Chondrocyte (in vitro differentiated cells): ENCODE measurements around the gene P2RY6. TPM values are rescaled to one million over a fixed set of nuclear protein-coding genes. Genes with fewer than 3 reads are reported as not detected.

Source experiments
- DNase-seq: peaks from one replicate; pipeline ENCODE4 v3.0.0; 2021; ENCODE audit warnings: mixed read lengths, low spot score
- H3K27ac Mint-ChIP-seq: one replicate; pipeline ENCODE4 v1.8.0; 2021; ENCODE audit warnings: mild to moderate bottlenecking, moderate library complexity, mixed read lengths; ENCODE audit not compliant: unreplicated experiment
- H3K27me3 Mint-ChIP-seq: 2 replicates; pipeline ENCODE4 v1.8.0; 2021; ENCODE audit warnings: low read depth, mixed read lengths
- H3K36me3 Mint-ChIP-seq: 2 replicates; pipeline ENCODE4 v1.8.0; 2021; ENCODE audit warnings: low read depth, mixed read lengths
- H3K4me1 Mint-ChIP-seq: 2 replicates; pipeline ENCODE4 v1.8.0; 2021; ENCODE audit warnings: low read depth, mild to moderate bottlenecking, mixed read lengths
- H3K4me3 Mint-ChIP-seq: one replicate; pipeline ENCODE4 v1.8.0; 2021; ENCODE audit warnings: mild to moderate bottlenecking, moderate library complexity, mixed read lengths; ENCODE audit not compliant: unreplicated experiment
- H3K9me3 Mint-ChIP-seq: 2 replicates; pipeline ENCODE4 v1.8.0; 2021; ENCODE audit warnings: low read depth, mixed read lengths
- total RNA-seq: library from RNA; stranded (reverse); gene quantifications from 3 replicates; pipeline ENCODE4 v1.2.1, GENCODE V29; 2021
- TF ChIP-seq, protein P1 (sequence below): fragments of 200-600 bp; sonication (generic); IDR thresholded peaks from 2 replicates; pipeline ENCODE4 v1.5.0; 2021; ENCODE audit warnings: antibody characterized with exemption, mild to moderate bottlenecking, moderate library complexity

P2RY6 gene
- total RNA-seq, 1 donor from 2014 or later, result 0.20 TPM

DNA sequence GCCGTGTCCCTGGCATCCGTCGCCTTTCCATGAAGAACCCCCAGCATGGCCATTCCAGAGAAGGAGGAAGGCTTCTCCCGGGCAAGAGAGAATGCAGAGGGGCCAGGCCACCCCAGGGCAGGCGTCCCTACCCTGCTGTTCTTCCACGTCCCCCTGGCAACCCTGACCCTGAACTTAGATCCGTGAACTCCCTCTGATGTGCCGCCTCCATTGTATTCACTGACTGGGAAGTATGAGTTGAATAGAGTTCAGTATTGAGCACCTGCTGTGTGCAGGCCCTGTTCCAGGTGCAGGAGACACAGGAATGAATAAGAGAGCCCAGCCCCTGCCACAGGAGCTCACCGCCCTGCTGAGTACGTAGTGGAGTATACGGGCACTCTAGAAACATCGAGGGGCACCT is 74.9 kb downstream of the P2RY6 start:
- Mint-ChIP-seq H3K27me3 (no peaks in the 10 kb centered on the region), H3K9me3 (no peaks in the 10 kb centered on the region), H3K27ac (peak overlapping the region; percentile 59), H3K4me1 (peaks cover 29% of the 10 kb centered on the region), H3K4me3 (no peak overlapping the region), H3K36me3 (peaks cover 11% of the 10 kb centered on the region)
- no peak for DNase-seq
- TF ChIP-seq, protein P1, sequence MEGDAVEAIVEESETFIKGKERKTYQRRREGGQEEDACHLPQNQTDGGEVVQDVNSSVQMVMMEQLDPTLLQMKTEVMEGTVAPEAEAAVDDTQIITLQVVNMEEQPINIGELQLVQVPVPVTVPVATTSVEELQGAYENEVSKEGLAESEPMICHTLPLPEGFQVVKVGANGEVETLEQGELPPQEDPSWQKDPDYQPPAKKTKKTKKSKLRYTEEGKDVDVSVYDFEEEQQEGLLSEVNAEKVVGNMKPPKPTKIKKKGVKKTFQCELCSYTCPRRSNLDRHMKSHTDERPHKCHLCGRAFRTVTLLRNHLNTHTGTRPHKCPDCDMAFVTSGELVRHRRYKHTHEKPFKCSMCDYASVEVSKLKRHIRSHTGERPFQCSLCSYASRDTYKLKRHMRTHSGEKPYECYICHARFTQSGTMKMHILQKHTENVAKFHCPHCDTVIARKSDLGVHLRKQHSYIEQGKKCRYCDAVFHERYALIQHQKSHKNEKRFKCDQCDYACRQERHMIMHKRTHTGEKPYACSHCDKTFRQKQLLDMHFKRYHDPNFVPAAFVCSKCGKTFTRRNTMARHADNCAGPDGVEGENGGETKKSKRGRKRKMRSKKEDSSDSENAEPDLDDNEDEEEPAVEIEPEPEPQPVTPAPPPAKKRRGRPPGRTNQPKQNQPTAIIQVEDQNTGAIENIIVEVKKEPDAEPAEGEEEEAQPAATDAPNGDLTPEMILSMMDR, result no peak

Other genes starting within 250 kb of the P2RY6 start
- 38.7 to 69.5 TPM (median 66.8 TPM) in 3 replicates for gene FCHSD2, start 130.0 kb upstream of the P2RY6 start, total RNA-seq
- 0.32 TPM in 1 of 3 replicates, not detected in the others for gene P2RY2, start 54.1 kb upstream of the P2RY6 start, total RNA-seq
- gene ARHGEF17, start 35.9 kb downstream of the P2RY6 start, total RNA-seq, result 82.4 to 114 TPM (median 113 TPM) in 3 replicates
- gene RELT, start 104.1 kb downstream of the P2RY6 start, total RNA-seq, result 3.5 to 4.5 TPM (median 3.5 TPM) in 3 replicates